Measurements from ENCODE around the gene TPH2.
A peak's percentile ranks its signal among the peaks of the same experiment; 100 is the strongest.

Gene TPH2

DNA sequence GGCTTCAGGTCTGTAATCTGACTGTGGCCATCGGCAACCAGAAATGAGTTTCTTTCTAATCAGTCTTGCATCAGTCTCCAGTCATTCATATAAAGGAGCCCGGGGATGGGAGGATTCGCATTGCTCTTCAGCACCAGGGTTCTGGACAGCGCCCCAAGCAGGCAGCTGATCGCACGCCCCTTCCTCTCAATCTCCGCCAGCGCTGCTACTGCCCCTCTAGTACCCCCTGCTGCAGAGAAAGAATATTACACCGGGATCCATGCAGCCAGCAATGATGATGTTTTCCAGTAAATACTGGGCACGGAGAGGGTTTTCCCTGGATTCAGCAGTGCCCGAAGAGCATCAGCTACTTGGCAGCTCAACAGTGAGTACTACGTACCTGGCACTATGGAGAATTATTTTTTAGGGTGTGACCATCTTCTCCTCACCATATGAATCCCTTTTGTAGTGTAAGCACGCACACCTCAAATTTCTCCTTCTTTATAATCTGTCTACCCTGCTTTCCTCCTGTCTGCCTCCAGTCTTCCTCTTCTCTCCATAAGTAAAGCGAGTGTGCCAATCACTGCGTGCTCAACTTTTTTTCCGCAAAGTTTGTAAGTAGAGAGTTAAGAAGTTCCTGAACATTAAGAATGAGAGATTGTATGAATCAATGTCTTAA, at the start of gene TPH2:
Gene TPH2 (plus strand): TSS at position 118 of the 658 bp plus-strand sequence. CDS start 142 bp downstream, at position 260.
- DNase-seq: peak; percentile 20

DNA sequence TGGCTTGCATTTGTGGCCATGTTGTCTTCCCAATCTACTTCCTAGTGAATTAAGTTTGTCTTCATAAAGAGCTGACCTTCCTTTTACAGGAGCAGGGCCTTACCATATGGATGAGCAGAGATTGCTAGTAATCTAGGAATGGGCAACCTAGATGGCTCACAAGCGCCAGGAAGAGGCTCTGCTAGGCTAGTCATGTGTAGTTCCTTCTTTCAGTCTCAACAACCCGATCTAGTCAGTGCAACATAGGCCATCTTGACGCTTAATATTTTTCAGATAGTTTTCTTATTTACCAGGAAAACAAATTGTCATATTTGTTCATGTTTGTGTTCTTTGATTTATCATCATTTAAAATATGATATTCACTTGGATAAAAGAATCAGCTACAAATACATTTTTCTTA, 48.2 kb upstream of the TPH2 start:
- DNase-seq: no peak

DNA sequence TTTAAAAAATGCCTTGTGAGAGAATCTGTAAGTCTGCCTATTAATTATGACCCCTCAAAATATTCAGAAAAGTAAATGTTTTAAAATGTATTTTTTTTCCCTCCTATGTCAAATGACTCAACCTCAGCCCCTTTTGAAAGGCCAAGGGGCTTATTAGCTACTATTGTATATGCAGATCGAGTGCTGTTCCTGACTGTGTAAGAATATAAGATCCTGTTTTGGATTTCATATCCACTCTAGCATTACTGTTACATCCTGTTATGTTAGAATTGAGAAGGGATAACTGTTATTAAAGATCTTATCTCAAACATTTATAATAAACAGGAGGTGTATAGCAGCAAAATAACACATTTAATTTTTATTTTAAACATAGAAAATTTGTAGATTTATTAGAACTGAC, 46.6 kb upstream of the TPH2 start:
- DNase-seq: no peak

DNA sequence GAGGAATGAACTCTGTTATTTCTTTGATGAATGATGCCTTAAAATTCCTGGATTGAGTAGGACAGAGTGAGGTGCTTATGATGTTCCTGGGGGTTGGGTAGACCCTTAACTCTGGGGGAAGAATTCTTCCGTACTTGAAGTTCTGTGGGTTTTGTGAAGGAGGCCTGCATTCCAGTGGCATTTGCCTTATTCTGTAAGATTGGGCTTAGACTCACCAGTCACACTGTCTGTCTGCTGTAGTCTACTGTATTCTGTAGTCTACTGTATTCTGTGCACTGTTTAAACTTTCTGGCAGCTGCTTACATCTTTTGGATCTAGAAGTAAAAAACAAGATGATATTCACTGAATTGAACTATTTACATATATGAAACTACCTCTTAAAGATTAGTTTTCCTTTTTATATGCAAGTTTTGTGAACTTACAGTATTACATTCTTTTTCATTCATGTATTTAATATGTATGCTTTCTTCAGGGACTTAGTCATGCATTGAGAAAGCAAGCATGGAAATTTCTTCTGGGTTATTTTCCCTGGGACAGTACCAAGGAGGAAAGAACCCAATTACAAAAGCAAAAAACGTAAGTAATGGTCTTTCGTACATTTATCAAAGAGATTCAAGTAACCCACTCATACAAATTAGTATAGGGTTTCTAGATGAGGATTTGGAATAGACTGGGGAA, 42.3 kb upstream of the TPH2 start:
- no peak for DNase-seq

DNA sequence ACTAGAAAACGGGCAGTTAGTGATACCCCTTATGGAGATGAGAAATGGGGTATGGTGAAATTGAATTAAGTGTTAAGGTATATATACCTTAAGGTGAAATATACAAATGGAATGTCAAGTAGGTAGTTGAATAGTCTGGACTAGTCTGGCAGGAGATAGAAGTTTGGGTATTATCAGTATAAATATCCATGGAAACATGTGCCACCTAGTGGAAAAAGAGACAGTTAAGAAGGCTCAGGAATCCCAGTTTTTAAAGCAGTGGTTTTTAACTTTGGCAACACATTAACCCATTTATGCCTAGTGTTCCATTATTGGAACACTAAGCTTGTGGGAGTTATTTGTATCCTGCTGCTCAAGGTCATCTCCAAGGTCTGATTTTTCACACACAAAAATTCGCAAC, 38.6 kb upstream of the TPH2 start:
- DNase-seq: no peak

DNA sequence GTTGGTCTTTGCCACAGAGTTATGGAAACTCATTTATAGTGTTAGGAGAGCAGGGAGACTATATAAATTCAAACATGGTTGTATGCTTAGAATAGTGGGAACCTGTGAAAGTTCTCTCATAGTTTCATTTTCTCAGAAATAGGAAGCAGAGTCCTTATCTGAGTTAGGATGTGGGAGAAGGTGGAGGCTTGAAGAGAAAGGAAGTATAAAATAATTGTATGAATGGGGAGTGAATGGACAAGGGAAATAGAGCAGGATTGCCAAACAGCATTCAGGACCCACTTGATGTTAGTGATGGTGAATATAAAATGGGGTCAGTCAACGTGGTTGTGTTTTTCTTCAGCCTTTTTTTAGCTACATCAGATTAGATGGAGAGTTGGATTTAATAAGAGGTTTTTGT, 34.0 kb upstream of the TPH2 start:
- no peak for DNase-seq

DNA sequence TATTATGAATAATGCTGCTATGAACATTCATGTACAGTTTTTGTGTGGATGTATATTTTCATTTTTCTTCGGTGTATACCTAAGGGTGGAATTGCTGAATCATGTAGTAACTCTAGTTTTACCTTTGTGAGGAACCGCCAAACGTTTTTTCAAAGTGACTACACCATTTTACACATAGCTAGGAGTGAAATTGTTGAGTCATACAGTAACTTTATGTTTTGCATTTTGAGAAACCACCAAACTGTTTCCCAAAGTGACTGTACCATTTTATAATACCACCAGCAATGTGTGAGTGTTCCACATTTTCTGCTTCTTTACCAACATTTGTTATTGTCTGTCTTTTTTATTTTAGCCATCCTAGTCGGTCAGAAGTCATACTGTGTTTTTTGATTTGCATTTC, 3.1 kb upstream of the TPH2 start:
- DNase-seq: no peak

DNA sequence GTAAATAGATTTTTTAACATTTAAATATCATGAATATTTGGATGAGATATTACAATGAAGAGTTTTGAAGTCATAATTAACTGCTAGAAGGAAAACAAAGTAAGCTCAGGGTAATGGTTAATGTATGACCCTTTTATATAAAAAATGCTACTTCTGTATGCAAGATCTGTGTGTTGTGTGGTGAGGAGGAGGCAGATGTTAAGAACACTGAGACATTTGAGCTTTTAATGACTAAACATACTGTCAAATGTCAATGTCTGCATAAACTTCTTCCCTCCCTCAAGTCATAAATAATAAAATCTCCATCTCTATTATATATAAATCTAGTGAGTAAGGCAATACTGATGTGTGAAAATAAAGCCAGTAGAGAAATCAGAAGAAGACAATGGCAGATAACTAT, 1.4 kb downstream of the TPH2 start:
- DNase-seq: no peak

DNA sequence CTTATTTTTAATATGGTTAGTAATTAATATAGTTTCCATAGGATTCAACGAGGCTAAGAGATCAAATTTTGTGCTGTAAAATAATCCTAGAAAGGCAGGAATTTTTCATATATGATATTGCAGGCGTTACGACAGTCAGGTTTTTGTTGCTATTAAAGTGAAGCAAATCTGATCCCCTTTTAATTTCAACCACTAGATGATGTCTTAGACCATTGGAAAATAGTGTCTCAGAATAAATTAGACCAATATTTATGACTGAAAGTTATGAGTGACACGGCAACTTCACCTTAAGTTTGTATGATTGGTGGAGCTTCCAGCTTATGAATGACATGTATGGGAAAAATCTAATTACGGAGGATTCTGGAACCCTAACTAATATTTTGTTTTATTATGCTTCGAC, 2.5 kb downstream of the TPH2 start:
- DNase-seq: no peak

DNA sequence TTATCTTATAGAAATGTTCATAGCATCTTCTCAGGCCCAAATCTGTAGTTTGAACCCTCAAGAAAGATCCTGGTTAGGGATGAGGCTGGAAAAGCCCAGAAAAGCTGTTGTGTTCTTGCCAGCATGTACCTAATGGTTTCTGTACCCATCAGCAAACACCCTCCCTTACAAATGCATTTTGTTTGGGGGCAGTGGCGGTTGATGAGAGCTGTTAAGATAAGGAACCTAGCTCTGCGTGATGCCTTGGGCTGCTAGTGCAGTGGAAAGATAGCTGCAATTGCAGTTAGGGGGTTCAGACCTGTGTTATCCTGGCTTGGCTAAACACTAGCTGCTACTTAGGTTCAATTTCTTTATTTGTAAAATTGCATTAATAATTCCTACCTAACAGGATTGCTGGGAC, 3.6 kb downstream of the TPH2 start:
- no peak for DNase-seq

DNA sequence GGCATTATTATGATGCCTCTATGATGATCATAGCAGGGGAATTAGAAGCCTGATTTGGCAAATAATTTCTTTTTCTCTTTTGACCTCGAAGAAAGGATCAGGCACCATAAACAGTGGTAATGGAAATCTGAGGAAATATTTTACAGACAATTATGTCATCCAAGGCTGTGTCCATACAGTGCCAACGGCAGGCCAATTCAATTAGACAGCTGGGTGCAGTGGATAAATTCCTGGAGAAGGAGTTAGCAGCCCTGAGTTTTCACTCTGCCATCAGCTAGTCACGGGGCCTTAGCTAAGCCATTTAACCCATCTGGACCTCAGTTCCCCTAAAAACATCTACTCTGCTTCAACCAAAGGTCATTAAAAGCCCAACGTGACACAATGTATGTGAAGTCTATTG, 4.1 kb downstream of the TPH2 start:
- no peak for DNase-seq

DNA sequence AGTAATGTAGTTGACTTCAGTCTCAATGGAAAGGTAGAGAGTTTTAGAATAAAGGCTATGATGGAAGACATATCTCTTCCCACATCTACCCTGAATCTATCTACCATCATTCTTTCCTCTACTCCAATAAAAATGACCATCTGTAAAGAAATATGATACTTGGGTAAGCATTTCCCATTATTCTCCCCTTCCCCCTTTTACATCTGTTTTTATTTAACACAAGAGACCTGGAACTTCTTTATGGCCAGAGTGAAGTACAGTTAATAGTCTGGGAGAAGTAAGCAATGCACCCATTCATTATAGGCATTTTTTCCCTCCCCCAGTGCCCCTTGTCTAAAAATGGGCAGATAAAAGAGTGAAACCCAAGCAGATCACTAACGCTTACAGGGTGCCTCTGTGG, 6.5 kb downstream of the TPH2 start:
- no peak for DNase-seq

DNA sequence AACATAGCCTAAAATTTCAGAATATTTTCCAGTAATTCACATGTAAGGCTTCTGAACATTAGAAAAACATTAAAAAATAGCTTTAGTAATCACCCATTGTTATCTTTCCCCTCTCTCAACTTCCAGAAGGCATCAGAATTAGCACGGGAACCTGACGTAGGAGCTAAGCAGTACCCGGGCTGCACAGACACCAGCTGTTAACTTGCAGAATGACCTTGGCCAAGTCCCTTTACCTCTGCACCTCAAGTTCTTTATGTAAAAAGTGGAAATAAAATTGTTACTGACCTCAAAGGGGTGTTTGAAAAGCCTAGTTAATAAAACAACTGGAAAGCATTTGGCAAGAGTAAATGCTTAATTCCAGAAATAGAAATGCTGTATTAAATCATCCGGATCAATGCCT, 7.2 kb downstream of the TPH2 start:
- DNase-seq: no peak

DNA sequence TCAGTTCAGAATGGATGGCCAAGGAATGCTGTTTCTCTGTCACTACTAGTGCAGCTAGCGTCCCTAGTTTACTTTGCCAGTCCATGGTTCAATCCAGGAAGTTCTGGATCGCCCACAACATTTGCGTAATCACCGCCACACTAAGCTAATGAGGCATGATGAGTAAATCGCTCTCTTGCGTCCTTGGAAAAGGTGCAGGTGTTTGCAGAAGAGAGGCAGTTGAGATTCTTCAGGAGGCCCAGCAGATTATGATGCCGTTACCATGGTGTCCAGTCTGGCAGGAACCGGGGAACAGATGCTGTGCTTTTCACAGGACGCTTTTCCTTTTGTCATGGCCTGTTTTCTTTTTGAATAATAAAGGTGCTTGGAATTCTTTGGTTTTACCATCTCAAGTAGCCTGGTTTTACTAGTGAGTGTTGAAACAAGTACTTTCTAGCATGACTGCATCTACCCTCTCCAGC, 9.0 kb downstream of the TPH2 start:
- DNase-seq: no peak

DNA sequence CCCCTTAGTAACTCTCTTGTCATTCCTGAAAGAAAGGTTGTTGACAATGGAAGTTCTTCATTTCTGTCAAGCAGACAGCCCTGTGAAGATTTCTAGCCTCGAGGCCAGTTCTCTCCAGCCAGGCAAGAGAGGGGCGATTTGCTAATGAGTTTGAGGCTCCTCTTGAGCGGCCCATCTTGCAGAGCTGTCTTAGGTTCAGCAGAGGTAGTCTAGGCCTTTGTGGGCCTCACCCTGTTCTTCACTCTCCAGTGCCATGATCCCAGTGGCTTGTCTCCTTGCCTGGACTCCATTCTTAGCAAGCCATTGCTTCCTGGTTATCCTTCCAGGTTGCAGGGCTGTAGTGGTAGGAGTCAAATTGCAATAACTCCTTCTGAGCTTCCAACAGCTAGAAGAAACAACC, 9.7 kb downstream of the TPH2 start:
- no peak for DNase-seq

DNA sequence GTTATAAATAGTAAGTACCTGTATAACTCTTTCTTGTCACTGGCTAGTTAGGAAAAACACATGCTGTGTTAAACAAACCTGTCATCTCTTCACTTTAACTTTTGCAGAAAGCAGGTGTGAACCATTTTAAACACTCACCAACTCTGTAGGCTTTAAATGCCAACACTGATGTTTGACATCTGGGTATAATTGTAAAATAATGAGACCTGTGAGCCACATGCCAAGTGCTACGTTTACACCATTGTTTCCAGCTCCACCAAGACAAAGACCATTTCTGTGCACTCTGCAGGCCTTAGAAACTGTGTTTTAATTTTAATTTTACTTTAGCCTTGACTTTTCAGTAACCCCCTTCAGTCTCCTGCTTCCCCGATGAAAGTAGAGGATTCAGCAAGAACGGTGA, 11.0 kb downstream of the TPH2 start:
- DNase-seq: no peak

DNA sequence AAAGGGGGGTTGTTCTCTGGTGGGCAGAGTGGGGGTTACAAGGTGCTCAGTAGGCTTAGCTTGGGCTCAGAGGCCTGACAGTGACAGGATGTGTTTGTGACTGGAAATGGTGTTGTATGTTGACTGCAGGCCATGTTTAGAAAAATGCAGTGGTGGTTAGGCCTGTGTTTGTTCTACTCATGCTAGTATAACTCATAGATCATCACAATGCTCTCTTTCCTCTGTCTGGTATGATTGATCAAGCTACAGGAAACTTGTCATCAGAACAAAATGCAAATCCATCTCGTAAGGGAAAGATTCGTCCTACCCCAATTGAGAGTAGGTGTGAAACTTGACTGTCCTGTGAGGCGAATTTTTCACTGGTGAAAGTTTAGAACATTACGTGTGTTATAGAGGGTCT, 11.8 kb downstream of the TPH2 start:
- DNase-seq: no peak

DNA sequence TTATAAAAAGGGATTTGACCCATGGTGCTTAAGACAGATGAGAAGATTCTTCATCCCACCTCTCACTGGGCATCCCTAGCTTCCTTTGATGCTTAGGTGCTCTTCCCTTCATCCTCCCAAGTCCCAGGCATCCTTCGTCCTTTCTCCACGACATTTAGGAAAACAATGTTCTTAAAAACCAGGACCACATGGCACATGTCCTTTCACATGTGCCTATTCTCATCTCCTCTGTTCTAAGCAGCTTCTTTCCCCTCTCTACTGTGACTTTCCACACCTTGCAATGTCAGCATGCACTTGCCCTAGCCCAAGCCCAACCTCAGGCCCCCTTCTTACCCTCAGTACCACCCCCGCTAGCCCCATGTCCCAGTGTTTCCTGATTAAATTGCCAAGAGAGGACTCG, 12.2 kb downstream of the TPH2 start:
- DNase-seq: no peak

DNA sequence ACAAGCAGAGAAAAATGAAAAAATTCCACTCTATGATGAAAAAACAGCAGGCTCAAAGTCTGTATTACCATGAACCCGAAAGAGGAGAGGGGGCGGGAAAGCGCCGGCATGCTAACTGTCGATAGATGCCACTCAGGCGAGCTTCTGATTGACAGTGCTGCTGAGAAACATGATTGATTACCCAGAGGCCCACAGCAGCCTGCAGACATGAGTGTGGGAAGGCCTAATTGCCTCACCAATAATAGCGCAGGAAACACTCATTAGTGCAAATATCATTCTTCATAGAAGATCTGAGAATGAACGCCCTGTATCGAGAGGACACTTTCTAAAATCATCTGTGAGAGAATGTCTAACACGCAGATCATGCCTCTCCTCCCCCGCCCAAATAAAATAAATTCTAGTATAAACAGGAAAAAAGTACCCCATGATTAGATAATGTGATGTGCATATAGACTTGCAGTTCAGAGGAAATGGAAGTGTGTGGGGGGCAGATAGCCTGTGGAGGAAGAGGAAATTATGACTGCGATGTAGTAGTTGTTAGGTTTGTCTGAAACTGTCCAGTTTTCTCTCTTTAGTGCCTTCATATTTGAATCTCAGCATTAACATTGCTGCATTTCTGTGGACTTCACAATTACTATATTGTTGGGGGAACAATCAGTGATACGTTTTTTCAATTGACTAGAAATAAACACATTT, 15.6 kb downstream of the TPH2 start:
- no peak for DNase-seq

DNA sequence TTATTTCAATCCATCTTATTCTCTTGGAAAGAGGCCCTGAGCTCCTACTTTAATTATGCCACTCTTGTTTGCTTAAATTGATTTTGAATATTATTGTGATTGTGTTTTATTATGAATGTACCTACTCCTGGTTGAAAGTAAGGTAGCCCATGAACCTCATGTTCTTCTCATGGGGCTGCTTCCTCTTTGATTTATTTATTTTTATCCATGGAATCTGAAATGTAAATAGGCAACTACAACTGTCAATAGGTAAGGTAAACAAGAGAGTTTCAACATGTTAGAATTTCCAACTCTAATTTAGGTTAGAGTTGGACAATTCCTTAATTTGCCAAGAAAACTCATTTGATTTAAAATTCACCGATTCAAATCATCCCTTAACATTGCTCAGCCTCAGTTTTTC, 16.2 kb downstream of the TPH2 start:
- no peak for DNase-seq

DNA sequence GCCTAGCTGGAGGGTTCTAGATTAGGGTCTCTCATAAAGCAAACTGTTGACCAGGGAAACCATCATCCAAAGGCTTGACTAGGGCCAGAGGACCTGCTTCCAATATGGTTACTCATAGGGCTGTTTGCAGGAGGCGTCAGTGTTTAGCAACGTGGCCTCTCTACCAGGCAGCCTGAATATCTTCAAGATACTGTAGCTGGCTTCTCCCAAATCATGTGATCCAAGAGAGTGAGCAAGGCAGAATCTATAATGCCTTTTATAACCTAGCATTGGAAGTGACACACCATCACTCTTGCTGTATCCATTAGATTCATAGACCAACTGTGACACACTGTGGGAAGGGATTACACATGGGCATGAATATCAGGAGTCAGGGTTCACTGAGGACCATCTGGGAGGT, 17.3 kb downstream of the TPH2 start:
- no peak for DNase-seq

DNA sequence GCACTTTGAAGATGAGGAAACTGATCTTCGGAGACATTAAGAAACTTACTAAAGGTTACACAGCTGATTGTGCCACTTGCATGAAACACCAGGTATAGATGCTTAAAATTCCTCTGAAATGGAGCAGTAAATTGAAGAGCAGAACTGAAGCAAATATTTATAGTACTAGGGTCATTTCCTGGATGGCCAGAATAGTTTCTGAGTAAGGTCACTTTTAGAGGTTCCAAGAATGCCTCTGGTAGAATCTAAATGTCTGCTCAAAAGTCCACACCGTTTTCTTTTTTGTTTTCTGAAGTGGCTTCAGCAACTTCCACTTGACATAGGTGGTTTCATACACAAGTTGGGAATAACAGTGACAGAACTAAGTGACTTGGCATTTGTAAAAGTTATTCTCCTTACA, 19.4 kb downstream of the TPH2 start:
- DNase-seq: no peak

DNA sequence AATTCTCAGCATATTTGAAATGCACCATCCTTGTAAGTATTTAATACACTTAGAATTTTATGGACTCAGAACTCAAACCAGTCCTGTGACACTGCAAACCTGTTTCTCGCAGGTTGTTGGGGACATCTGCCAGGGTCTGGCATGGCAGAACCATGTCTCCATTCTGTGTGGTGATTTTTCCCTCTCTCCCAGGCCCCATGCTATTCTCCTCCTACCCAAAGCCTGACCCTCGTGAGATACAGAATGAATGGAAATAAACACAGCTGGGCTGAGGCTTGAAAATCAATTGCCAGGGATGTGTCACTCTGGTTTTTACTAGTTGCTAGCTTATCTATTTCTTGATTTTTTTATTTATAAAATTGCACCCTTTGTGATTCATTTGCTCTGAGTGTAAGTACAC, 19.8 kb downstream of the TPH2 start:
- no peak for DNase-seq

DNA sequence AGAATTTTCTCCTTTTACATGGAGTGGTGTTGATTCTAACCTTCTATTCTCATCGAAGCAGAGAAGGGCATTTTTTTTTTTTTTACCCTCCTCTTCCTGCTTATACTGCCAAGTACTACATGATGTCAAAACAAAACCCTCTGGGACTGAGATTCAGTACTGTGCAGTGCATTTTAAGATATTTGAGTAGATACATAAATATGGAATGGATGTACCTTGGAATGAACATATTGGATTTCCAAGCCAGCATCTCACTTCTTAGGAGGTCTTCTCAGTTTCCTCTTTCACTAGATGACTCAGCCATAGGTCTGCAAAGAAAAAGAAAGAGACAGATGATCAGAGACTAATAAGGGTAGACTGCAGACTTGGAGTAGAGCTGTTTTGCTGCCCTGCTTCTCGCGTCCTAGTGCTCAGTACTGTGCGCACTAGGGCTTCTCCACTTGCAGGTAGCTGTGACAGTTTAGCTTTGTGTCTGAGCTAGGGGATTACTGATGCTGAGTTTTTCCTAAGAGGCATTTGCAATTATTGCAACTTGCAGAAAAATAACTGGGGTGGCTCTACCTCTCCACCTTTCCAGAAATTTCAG, 20.4 kb downstream of the TPH2 start:
- DNase-seq: no peak
